ENCODE results near the gene KCNMB2.
A peak's percentile ranks its signal among the peaks of the same experiment; 100 is the strongest.

The KCNMB2 gene

DNA sequence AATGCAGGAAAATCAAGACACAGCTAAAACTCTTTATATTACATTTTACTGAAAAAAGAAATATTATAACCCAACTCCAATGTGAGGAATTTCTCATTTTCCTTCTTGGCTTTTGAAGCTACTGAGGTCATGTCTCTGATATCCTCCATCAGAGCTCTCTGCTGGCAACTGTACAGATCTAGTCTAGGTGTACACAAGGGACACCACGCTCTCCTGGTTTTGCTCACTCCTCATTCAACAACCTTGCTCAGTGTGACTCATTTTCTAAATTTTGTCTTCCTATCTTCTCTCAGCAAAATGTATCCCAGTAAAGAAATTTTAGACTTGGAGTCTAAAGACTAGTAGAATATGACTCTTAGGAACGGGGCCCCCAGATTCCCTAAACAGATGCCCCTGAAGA, 144.3 kb downstream of the KCNMB2 start:
- DNase-seq (ENCODE audit: low read depth in 1 of 2, low spot score in 1 of 2), result no peak
- Histone ChIP-seq H3K27me3 (ENCODE audit: insufficient read depth, poor library complexity, severe bottlenecking) (no peaks in the 10 kb centered on the region), H3K4me3 (replicated peaks; ENCODE audit: insufficient read depth, low read length) (no peak overlapping the region), H3K27ac (replicated peaks) (no peak overlapping the region)
- TF ChIP-seq, protein P1, sequence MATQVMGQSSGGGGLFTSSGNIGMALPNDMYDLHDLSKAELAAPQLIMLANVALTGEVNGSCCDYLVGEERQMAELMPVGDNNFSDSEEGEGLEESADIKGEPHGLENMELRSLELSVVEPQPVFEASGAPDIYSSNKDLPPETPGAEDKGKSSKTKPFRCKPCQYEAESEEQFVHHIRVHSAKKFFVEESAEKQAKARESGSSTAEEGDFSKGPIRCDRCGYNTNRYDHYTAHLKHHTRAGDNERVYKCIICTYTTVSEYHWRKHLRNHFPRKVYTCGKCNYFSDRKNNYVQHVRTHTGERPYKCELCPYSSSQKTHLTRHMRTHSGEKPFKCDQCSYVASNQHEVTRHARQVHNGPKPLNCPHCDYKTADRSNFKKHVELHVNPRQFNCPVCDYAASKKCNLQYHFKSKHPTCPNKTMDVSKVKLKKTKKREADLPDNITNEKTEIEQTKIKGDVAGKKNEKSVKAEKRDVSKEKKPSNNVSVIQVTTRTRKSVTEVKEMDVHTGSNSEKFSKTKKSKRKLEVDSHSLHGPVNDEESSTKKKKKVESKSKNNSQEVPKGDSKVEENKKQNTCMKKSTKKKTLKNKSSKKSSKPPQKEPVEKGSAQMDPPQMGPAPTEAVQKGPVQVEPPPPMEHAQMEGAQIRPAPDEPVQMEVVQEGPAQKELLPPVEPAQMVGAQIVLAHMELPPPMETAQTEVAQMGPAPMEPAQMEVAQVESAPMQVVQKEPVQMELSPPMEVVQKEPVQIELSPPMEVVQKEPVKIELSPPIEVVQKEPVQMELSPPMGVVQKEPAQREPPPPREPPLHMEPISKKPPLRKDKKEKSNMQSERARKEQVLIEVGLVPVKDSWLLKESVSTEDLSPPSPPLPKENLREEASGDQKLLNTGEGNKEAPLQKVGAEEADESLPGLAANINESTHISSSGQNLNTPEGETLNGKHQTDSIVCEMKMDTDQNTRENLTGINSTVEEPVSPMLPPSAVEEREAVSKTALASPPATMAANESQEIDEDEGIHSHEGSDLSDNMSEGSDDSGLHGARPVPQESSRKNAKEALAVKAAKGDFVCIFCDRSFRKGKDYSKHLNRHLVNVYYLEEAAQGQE (IDR thresholded peaks at IDR 0.05; ENCODE audit: insufficient replicate concordance, low read depth), result no peak
- no peak for TF ChIP-seq GABPA (IDR thresholded peaks at IDR 0.05; ENCODE audit: low read depth)
- TF ChIP-seq, protein P2, sequence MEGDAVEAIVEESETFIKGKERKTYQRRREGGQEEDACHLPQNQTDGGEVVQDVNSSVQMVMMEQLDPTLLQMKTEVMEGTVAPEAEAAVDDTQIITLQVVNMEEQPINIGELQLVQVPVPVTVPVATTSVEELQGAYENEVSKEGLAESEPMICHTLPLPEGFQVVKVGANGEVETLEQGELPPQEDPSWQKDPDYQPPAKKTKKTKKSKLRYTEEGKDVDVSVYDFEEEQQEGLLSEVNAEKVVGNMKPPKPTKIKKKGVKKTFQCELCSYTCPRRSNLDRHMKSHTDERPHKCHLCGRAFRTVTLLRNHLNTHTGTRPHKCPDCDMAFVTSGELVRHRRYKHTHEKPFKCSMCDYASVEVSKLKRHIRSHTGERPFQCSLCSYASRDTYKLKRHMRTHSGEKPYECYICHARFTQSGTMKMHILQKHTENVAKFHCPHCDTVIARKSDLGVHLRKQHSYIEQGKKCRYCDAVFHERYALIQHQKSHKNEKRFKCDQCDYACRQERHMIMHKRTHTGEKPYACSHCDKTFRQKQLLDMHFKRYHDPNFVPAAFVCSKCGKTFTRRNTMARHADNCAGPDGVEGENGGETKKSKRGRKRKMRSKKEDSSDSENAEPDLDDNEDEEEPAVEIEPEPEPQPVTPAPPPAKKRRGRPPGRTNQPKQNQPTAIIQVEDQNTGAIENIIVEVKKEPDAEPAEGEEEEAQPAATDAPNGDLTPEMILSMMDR (IDR thresholded peaks at IDR 0.05; ENCODE audit: insufficient read depth, low read length), result no peak
- no peak for TF ChIP-seq SPI1 (IDR thresholded peaks at IDR 0.05; ENCODE audit: borderline replicate concordance, low read depth)

DNA sequence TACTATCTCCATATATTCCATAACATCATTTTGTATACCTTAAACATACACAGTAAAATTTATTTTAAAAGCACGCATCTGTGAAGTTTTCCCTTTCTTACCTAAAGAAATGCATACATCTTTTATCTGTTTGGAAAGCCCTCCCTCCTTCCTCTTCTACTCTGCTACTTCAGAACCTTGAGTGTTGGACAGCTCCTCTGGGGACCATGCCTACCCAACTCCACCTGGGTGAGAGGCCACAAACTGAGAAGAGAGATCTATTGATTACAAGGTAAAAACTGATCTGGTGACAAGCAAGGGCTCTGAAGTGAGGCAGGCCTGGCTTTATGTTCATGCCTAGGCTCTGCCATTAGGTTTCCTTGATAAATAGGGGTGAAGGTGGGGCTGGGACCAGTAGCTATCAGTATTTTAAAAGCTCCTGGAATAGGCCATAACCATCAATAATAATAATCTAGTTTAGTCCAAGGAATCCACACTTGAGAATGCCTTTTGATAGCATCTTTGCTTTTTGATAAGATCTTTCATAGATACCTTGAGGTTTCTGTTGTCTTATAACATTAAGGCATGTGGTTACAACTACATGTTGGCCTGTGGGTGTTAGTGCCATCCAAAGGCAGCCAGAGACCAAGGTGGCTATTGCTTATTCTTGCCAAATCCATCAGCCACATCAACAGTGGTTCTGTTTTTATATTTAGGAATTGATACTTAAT, 148.8 kb downstream of the KCNMB2 start:
- DNase-seq (ENCODE audit: low read depth in 1 of 2, low spot score in 1 of 2), result no peak
- H3K27ac ChIP-seq (replicated peaks), result no peak overlapping the region
- no peak for TF ChIP-seq POLR2AphosphoS5 (IDR thresholded peaks at IDR 0.05; ENCODE audit: low read depth)
- TF ChIP-seq, protein P1 (IDR thresholded peaks at IDR 0.05; ENCODE audit: insufficient replicate concordance, low read depth), result peak; percentile 95
- no peak overlapping the region for H3K4me3 ChIP-seq (replicated peaks; ENCODE audit: insufficient read depth, low read length)
- no peaks in the 10 kb centered on the region for H3K27me3 ChIP-seq (ENCODE audit: insufficient read depth, poor library complexity, severe bottlenecking)

DNA sequence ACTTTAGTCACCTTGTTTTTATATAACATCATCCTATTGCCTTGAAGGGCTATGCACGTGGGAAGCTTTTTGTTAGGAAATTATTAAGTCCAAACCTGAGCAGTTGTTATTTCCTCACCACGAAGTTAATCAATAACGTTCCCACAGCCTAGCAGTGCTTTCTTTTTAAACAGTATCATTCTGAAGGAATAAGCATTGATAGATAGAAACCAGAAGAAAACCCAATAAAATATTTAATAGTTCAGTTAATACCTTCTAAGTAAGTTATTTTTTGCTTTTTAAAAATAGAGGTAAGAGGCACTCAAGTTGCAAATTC, 149.3 kb downstream of the KCNMB2 start:
- TF ChIP-seq, protein P2 (IDR thresholded peaks at IDR 0.05; ENCODE audit: insufficient read depth, low read length), result no peak
- TF ChIP-seq SPI1 (IDR thresholded peaks at IDR 0.05; ENCODE audit: borderline replicate concordance, low read depth) (no peak), GABPA (IDR thresholded peaks at IDR 0.05; ENCODE audit: low read depth) (no peak), POLR2AphosphoS5 (IDR thresholded peaks at IDR 0.05; ENCODE audit: low read depth) (no peak)
- Histone ChIP-seq H3K27ac (replicated peaks) (no peak overlapping the region), H3K4me3 (replicated peaks; ENCODE audit: insufficient read depth, low read length) (no peak overlapping the region), H3K27me3 (ENCODE audit: insufficient read depth, poor library complexity, severe bottlenecking) (no peaks in the 10 kb centered on the region)
- DNase-seq (ENCODE audit: low read depth in 1 of 2, low spot score in 1 of 2), result no peak

DNA sequence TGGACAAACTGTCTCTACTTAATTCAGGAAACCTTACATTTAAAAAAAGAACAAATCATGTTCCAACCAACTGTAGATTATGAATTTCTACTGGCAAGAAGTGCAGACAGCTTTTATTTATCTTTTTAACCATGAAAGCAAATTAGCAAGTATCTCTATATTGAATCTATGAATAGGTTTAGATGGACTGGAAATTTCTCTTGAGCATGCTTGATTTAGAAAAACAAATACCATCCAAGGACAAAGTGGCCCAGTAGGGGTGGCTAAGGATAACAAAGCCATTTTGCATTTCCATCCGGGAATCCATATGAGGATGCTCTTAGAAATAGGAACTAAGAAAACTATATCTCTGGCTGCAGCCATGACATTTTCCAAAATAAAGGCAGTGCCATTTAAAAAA, 150.6 kb downstream of the KCNMB2 start:
- H3K27ac ChIP-seq (replicated peaks), result no peak overlapping the region
- TF ChIP-seq POLR2AphosphoS5 (IDR thresholded peaks at IDR 0.05; ENCODE audit: low read depth) (no peak), SPI1 (IDR thresholded peaks at IDR 0.05; ENCODE audit: borderline replicate concordance, low read depth) (no peak), GABPA (IDR thresholded peaks at IDR 0.05; ENCODE audit: low read depth) (no peak)
- TF ChIP-seq, protein P2 (IDR thresholded peaks at IDR 0.05; ENCODE audit: insufficient read depth, low read length), result no peak
- TF ChIP-seq, protein P1 (IDR thresholded peaks at IDR 0.05; ENCODE audit: insufficient replicate concordance, low read depth), result no peak
- no peaks in the 10 kb centered on the region for H3K27me3 ChIP-seq (ENCODE audit: insufficient read depth, poor library complexity, severe bottlenecking)
- no peak for DNase-seq (ENCODE audit: low read depth in 1 of 2, low spot score in 1 of 2)
- H3K4me3 ChIP-seq (replicated peaks; ENCODE audit: insufficient read depth, low read length), result no peak overlapping the region

Data from HL-60 (cell line).